Endodermal cell (in vitro differentiated cells): ENCODE measurements around the gene MMP7. TPM values are rescaled to one million over a fixed set of nuclear protein-coding genes. Genes with fewer than 3 reads are reported as not detected.
"Not testable (repeated sequence)": the region's sequence is repeated elsewhere in the genome, so short reads cannot be mapped to it uniquely, and the experiment has no call there.

Experiments
- DNase-seq: peaks from one replicate; pipeline ENCODE4 v3.0.0-alpha.2; 2017
- H3K27ac ChIP-seq: 2 replicates; pipeline ENCODE4 v1.5.1; 2013; ENCODE audit warnings: mild to moderate bottlenecking, low read depth, low read length, moderate library complexity
- H3K27me3 ChIP-seq: 2 replicates; pipeline ENCODE4 v1.6.1; 2013; ENCODE audit warnings: mild to moderate bottlenecking, low read length, moderate library complexity; ENCODE audit not compliant: insufficient read depth, control insufficient read depth, poor library complexity, severe bottlenecking
- H3K36me3 ChIP-seq: 2 replicates; pipeline ENCODE4 v1.7.0; 2013; ENCODE audit warnings: mild to moderate bottlenecking, low read length, moderate library complexity; ENCODE audit not compliant: control insufficient read depth, insufficient read depth
- H3K4me1 ChIP-seq: one replicate; pipeline ENCODE4 v1.7.0; 2013; ENCODE audit warnings: low read length; ENCODE audit not compliant: control insufficient read depth, insufficient read depth
- H3K4me3 ChIP-seq: 2 replicates; pipeline ENCODE4 v1.5.1; 2013; ENCODE audit warnings: mild to moderate bottlenecking, low read length, moderate library complexity
- H3K9ac ChIP-seq: 2 replicates; pipeline ENCODE4 v1.6.1; 2013; ENCODE audit warnings: mild to moderate bottlenecking, low read length, moderate library complexity; ENCODE audit not compliant: poor library complexity, severe bottlenecking; ENCODE audit errors: extremely low read depth
- H3K9me3 ChIP-seq: 2 replicates; pipeline ENCODE4 v1.6.1; 2013; ENCODE audit warnings: mild to moderate bottlenecking, low read length, moderate library complexity; ENCODE audit not compliant: control insufficient read depth
- H3K27ac Mint-ChIP-seq: 2 replicates; pipeline ENCODE4 v1.8.0; 2020; ENCODE audit warnings: mixed read lengths
- H3K27me3 Mint-ChIP-seq: 2 replicates; pipeline ENCODE4 v1.8.0; 2021; ENCODE audit warnings: mild to moderate bottlenecking, mixed read lengths; ENCODE audit not compliant: insufficient read depth
- H3K36me3 Mint-ChIP-seq: 2 replicates; pipeline ENCODE4 v1.8.0; 2020; ENCODE audit warnings: low read depth, mixed read lengths
- H3K4me1 Mint-ChIP-seq: 2 replicates; pipeline ENCODE4 v1.8.0; 2020; ENCODE audit warnings: mixed read lengths
- H3K4me3 Mint-ChIP-seq: 2 replicates; pipeline ENCODE4 v1.8.0; 2020; ENCODE audit warnings: mild to moderate bottlenecking, moderate library complexity, mixed read lengths
- H3K9me3 Mint-ChIP-seq: 2 replicates; pipeline ENCODE4 v1.8.0; 2020; ENCODE audit warnings: mild to moderate bottlenecking, mixed read lengths
- CTCF ChIP-seq: fragments of 200-600 bp; sonication (generic); conservative IDR thresholded peaks from 2 replicates; pipeline ENCODE4 v1.5.0; 2021; ENCODE audit warnings: antibody characterized with exemption, mild to moderate bottlenecking
- WGBS, 2 experiments: methylation state at CpG; one replicate each; pipeline versions ENCODE4 v1.1.5 to v1.1.7; 2013; ENCODE audit warnings: missing lambda C conversion rate in 2 of 2, mixed read lengths in 1 of 2; ENCODE audit not compliant: insufficient coverage in 1 of 2, insufficient read length in 1 of 2; 5-methylcytosine and 5-hydroxymethylcytosine counted together
- total RNA-seq, 2 donors: library from RNA; stranded (reverse); fragmentation: NEBNext Ultra II Directional in 1 of 2; extraction: Animal tissue kit (Norgen Biotek cat#: 25700) in 1 of 2; gene quantifications; 2 replicates in 1 of 2; 3 replicates in 1 of 2; pipeline ENCODE4 v1.2.1, GENCODE V29; 2021

Gene MMP7
- total RNA-seq, 2 donors from 2014 or later = not detected

- Histone ChIP-seq H3K9me3 (no peaks in the 10 kb centered on the region), H3K4me3 (no peak overlapping the region), H3K27ac (no peak overlapping the region), H3K36me3 (no peaks in the 10 kb centered on the region), H3K27me3 (no peaks in the 10 kb centered on the region), H3K9ac (no peak overlapping the region), H3K4me1 (no peaks in the 10 kb centered on the region)
- Mint-ChIP-seq H3K27ac (no peak overlapping the region), H3K4me1 (peaks cover 6% of the 10 kb centered on the region), H3K27me3 (no peaks in the 10 kb centered on the region), H3K4me3 (no peak overlapping the region), H3K36me3 (no peaks in the 10 kb centered on the region), H3K9me3 (no peaks in the 10 kb centered on the region)
- TF ChIP-seq CTCF = no peak
- 94 to 100% methylated on average over 2 to 3 of the region's 3 CpGs for WGBS, 2 experiments
- DNase-seq = no peak
These were observed 16.7 kb downstream of the MMP7 start for GRCh38 chr11:102513869-102514268.

DNA sequence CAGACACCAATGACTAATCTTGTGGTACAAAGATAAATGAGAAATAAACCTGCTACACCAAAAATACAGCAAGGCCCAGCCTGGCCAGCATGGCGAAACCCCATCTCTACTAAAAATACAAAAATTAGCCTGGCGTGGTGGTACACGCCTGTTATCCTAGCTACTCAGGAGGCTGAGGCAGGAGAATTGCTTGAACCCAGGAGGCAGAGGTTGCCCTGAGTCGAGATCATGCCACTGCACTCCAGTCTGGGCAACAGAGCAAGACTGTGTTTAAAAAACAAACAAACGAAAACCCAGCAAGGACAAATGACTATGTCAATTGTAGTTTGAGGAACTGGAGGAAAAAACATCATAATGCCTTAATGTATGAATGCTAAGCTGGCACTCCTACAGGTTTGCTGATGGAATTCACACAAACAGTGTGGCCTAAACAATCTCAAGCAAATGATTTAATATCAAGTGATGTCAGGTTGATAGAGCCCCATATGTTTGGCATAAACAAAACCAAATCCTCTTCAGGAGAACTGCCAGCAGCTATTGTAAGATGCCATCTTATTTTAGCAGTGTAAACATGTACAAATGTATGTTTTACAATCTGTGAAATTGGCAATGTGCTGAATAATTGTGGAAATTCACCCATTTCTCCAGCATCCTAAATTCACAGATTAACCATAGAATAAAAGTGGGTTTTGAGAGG, 20.0 kb downstream of the MMP7 start:
- Histone ChIP-seq H3K4me3 (no peak overlapping the region), H3K9me3 (no peaks in the 10 kb centered on the region), H3K4me1 (no peaks in the 10 kb centered on the region), H3K9ac (no peak overlapping the region), H3K27ac (no peak overlapping the region), H3K36me3 (no peaks in the 10 kb centered on the region), H3K27me3 (no peaks in the 10 kb centered on the region)
- Mint-ChIP-seq H3K27me3 (no peaks in the 10 kb centered on the region), H3K27ac (no peak overlapping the region), H3K4me3 (no peak overlapping the region), H3K36me3 (no peaks in the 10 kb centered on the region), H3K9me3 (no peaks in the 10 kb centered on the region), H3K4me1 (no peaks in the 10 kb centered on the region)
- no peak for DNase-seq
- WGBS, 2 experiments = 94 to 97% methylated on average over 3 to 5 of the region's 5 CpGs
- TF ChIP-seq CTCF = no peak

GRCh38 chr11:102502831-102503230, 27.7 kb downstream of the MMP7 start:
- not testable (repeated sequence) for DNase-seq, H3K9me3 Mint-ChIP-seq, H3K27me3 Mint-ChIP-seq, H3K9ac ChIP-seq, H3K36me3 ChIP-seq, H3K4me3 ChIP-seq, H3K27ac Mint-ChIP-seq, H3K36me3 Mint-ChIP-seq, H3K9me3 ChIP-seq, H3K4me1 ChIP-seq, H3K4me1 Mint-ChIP-seq, H3K27me3 ChIP-seq, H3K4me3 Mint-ChIP-seq, H3K27ac ChIP-seq
- 94% methylated on average over 3 of the region's 3 CpGs for WGBS, 2 experiments

DNA sequence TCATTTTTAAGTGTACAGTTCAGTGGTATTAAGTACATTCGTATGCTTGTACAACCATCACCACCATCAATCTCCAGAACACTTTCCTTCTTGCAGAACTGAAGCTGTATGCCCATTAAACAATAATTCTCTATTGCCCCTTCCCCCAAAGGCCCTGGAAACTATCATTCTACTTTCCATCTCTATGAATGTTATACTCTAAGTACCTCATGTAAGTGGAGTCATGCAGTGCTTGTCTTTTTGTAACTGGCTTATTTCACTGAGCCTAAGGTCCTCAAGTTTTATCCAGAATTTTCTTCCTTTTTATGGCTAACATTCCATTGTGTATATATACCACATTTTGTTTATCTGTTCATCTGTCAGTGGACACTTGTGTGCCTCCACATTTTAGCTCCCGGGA, 29.7 kb downstream of the MMP7 start:
- Histone ChIP-seq H3K4me1 (peaks cover under 1% of the 10 kb centered on the region), H3K27me3 (no peaks in the 10 kb centered on the region), H3K36me3 (no peaks in the 10 kb centered on the region), H3K9me3 (no peaks in the 10 kb centered on the region), H3K27ac (no peak overlapping the region), H3K4me3 (no peak overlapping the region), H3K9ac (no peak overlapping the region)
- DNase-seq = no peak
- H3K36me3 Mint-ChIP-seq = no peaks in the 10 kb centered on the region
- no peaks in the 10 kb centered on the region for H3K9me3 Mint-ChIP-seq
- H3K4me3 Mint-ChIP-seq = no peak overlapping the region
- 84 to 98% methylated on average over 2 of the region's 2 CpGs for WGBS, 2 experiments
- no peak for TF ChIP-seq CTCF
- H3K4me1 Mint-ChIP-seq = peaks cover 2% of the 10 kb centered on the region
- H3K27me3 Mint-ChIP-seq = peaks cover 3% of the 10 kb centered on the region
- H3K27ac Mint-ChIP-seq = no peak overlapping the region
